ENCODE data around the gene IL22.

- no peak for TF ChIP-seq REST (IDR thresholded peaks at IDR 0.05; ENCODE audit: low read depth)
- no peak for TF ChIP-seq MAX (IDR thresholded peaks at IDR 0.05)
- no peak for TF ChIP-seq EP300 (IDR thresholded peaks at IDR 0.05; ENCODE audit: borderline replicate concordance)
- TF ChIP-seq CEBPB (IDR thresholded peaks at IDR 0.05), result no peak
- no peak for TF ChIP-seq TCF12 (IDR thresholded peaks at IDR 0.05; ENCODE audit: low read depth)
- no peak for TF ChIP-seq YY1 (IDR thresholded peaks at IDR 0.05; ENCODE audit: low read depth)
- TF ChIP-seq TAF1 (IDR thresholded peaks at IDR 0.05; ENCODE audit: low read depth), result no peak
- TF ChIP-seq RAD21 (IDR thresholded peaks at IDR 0.05; ENCODE audit: low read depth), result no peak
- TF ChIP-seq EGR1 (IDR thresholded peaks at IDR 0.05), result no peak
- no peak for TF ChIP-seq CREB1 (IDR thresholded peaks at IDR 0.05; ENCODE audit: low read depth)
Measured at GRCh38 chr12:68279227-68280054, 26.0 kb upstream of the IL22 start.
